Activated CD4-positive, alpha-beta memory T cell treated with anti-CD3 and anti-CD28 coated beads for 36 hours (primary cell): ENCODE data around the gene EPHB3. TPM values are rescaled to one million over a fixed set of nuclear protein-coding genes. Genes with fewer than 3 reads are reported as not detected.
A peak's percentile ranks its signal among the peaks of the same experiment; 100 is the strongest.

Experiments
- CTCF ChIA-PET: fragments of 350-600 bp; sonication (Branson Sonifier 250); formaldehyde crosslinking; loops from one replicate; lab custom pipeline; 2021; ENCODE audit warnings: antibody characterized with exemption, inconsistent platforms; lab: Charles Lee
- POLR2A ChIA-PET: fragments of 350-600 bp; sonication (Branson Sonifier 250); formaldehyde crosslinking; loops from one replicate; lab custom pipeline; 2021; ENCODE audit warnings: antibody characterized with exemption; lab: Charles Lee
- DNase-seq: peaks from one replicate; pipeline ENCODE4 v3.0.0-alpha.2; 2020
- H3K27ac Mint-ChIP-seq: one replicate; pipeline ENCODE4 v1.8.0; 2021; ENCODE audit warnings: mixed read lengths
- H3K27me3 Mint-ChIP-seq: one replicate; pipeline ENCODE4 v1.8.0; 2021; ENCODE audit warnings: mixed read lengths
- H3K36me3 Mint-ChIP-seq: one replicate; pipeline ENCODE4 v1.8.0; 2021; ENCODE audit warnings: mixed read lengths
- H3K4me1 Mint-ChIP-seq: one replicate; pipeline ENCODE4 v1.8.0; 2021; ENCODE audit warnings: low read depth, mixed read lengths
- H3K4me3 Mint-ChIP-seq: one replicate; pipeline ENCODE4 v1.8.0; 2021; ENCODE audit warnings: mild to moderate bottlenecking, mixed read lengths
- H3K9me3 Mint-ChIP-seq: one replicate; pipeline ENCODE4 v1.8.0; 2021; ENCODE audit warnings: mixed read lengths
- intact Hi-C: fragments of 100-400 bp; cut with micrococcal nuclease; formaldehyde crosslinking; loops from one replicate; pipeline ENCODE4 v1.15.1; 2023
- total RNA-seq, 2 experiments: library from RNA; stranded (reverse); gene quantifications; one replicate each; pipeline ENCODE4 v1.2.3, GENCODE V29; 2021

Gene EPHB3
- total RNA-seq, 2 experiments from 2014 or later = 0.07 TPM; not detected in 1

DNA sequence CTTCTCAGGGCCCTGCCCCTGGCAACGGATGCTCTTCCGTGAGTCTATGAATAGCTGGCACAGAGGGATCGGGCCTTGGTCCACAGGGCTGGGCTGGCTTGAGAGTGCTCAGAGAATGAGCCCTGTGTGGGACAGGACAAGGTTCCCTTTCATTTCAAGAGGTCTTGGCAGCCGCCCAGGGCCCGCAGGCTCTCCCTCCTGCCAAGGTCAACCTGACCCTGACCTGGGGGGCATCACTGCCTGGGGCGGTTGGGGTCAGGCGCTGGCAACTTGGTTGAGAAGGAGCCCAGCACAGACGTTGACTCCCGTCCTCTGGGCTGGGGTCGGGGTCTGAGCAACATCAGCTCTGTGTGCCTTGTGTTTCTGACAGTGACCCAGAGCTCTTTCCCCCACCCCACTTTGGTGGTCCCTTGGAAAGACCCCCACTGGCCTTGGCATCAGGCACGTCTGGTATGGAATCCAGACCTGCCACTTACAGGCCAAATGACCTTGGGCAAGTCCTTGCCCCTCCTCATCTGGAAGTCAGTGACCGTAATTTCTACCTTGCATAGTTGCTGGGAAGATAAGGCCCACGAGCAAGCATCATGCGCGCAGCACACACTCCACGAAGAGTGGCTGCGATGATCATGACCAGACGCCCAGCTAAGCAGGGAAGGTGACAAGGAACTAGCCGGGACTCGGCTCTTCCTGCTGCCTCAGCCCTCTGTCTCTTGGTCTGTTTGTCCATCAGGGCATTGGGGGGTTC lies 36.4 kb downstream of the EPHB3 start:
- ChIA-PET POLR2A (no interaction called here), CTCF (interaction anchor here (1.7 kb wide), 1 partner anchor 37 kb away, joined by 3 read pairs; no protein-coding TSS in a partner anchor)
- H3K27me3 Mint-ChIP-seq = peaks cover 19% of the 10 kb centered on the region
- DNase-seq = no peak
- H3K4me1 Mint-ChIP-seq = peaks cover 8% of the 10 kb centered on the region
- H3K36me3 Mint-ChIP-seq = no peaks in the 10 kb centered on the region
- no peak overlapping the region for H3K4me3 Mint-ChIP-seq
- intact Hi-C loops = no loop called here
- H3K27ac Mint-ChIP-seq = no peak overlapping the region
- no peaks in the 10 kb centered on the region for H3K9me3 Mint-ChIP-seq

DNA sequence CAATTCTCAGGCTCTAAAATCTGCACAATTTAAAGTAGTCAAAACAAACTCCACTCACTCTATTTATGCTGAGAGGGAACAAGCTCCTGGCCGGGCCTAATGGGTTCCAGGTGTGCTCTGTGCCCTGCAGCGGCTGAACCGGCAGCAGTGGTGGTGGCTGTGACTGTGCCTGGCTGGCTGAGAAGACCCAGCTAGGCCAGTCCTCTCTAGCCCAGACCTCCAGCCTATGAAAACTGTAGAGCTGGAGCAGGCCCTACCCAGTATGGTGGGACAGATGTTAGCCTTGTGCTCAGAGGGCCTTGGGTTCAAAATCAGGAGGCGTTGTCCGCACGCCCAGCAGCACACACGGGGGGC lies 37.0 kb downstream of the EPHB3 start:
- no peak for DNase-seq
- POLR2A ChIA-PET = no interaction called here
- Mint-ChIP-seq H3K4me3 (no peak overlapping the region), H3K27ac (no peak overlapping the region), H3K4me1 (peaks cover 10% of the 10 kb centered on the region), H3K27me3 (peaks cover 25% of the 10 kb centered on the region), H3K36me3 (no peaks in the 10 kb centered on the region), H3K9me3 (no peaks in the 10 kb centered on the region)
- CTCF ChIA-PET = interaction anchor here (1.7 kb wide), 1 partner anchor 38 kb away, joined by 3 read pairs; no protein-coding TSS in a partner anchor
- intact Hi-C loops = no loop called here

DNA sequence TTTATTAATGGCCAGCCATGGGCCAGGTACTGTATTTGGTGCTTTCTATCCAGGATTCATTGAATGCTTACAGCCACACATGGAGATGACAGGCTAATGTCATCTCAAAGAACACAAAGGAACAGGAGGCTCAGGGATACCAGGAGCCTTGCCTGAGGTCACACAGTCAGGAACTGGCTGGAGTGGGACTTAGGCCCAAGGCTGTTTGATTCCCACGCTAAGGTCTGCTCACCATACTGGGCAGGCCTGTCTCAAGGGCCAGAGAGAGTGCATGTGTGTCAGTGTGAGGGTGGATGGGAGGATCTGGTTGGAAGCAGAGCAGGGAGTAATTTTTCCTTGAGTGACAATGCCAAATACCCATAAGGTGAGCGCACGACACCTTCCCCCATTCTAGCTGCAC lies 37.6 kb downstream of the EPHB3 start:
- ChIA-PET CTCF (interaction anchor here (1.7 kb wide), 1 partner anchor 38 kb away, joined by 3 read pairs; no protein-coding TSS in a partner anchor), POLR2A (no interaction called here)
- peaks cover 13% of the 10 kb centered on the region for H3K4me1 Mint-ChIP-seq
- no peak overlapping the region for H3K27ac Mint-ChIP-seq
- peaks cover 28% of the 10 kb centered on the region for H3K27me3 Mint-ChIP-seq
- H3K9me3 Mint-ChIP-seq = no peaks in the 10 kb centered on the region
- intact Hi-C loops = no loop called here
- no peak overlapping the region for H3K4me3 Mint-ChIP-seq
- no peaks in the 10 kb centered on the region for H3K36me3 Mint-ChIP-seq
- no peak for DNase-seq

DNA sequence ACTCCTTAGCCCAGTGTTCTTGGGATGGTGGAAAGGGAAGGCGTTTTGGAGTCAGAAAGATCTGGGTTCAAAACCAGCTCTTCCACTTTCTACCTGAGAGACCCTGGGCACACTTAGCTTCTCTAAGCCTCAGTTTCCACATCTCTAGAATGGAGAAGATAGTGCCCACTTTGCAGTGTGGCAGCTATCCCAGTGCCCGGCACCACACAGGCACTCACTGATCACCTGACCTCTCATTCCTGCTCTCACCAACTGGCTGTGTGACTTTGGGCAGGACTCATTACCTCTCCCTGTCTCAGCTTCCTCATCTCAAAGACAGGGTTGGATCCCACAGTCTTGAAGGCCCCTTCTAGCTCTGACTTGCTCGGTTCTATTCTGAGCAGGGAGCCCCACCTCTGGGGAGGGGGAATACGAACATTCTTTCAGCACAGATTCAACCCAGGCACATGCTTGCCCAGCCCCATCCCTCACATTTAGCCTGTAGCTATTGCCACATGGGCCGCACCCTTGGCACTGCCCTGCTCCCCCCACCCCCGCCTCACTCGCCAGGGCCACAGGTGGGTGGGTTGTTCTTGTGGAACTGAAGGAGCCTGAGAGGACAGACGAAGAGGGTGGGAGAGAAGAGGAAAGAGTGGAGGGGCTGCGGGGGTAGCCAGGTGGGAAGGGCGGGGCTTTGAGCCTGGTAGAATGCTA lies 39.2 kb downstream of the EPHB3 start:
- H3K4me1 Mint-ChIP-seq = peaks cover 17% of the 10 kb centered on the region
- peaks cover 40% of the 10 kb centered on the region for H3K27me3 Mint-ChIP-seq
- no peaks in the 10 kb centered on the region for H3K36me3 Mint-ChIP-seq
- H3K9me3 Mint-ChIP-seq = no peaks in the 10 kb centered on the region
- no peak overlapping the region for H3K27ac Mint-ChIP-seq
- DNase-seq = no peak
- intact Hi-C loops = no loop called here
- POLR2A ChIA-PET = no interaction called here
- no peak overlapping the region for H3K4me3 Mint-ChIP-seq
- CTCF ChIA-PET = no interaction called here

DNA sequence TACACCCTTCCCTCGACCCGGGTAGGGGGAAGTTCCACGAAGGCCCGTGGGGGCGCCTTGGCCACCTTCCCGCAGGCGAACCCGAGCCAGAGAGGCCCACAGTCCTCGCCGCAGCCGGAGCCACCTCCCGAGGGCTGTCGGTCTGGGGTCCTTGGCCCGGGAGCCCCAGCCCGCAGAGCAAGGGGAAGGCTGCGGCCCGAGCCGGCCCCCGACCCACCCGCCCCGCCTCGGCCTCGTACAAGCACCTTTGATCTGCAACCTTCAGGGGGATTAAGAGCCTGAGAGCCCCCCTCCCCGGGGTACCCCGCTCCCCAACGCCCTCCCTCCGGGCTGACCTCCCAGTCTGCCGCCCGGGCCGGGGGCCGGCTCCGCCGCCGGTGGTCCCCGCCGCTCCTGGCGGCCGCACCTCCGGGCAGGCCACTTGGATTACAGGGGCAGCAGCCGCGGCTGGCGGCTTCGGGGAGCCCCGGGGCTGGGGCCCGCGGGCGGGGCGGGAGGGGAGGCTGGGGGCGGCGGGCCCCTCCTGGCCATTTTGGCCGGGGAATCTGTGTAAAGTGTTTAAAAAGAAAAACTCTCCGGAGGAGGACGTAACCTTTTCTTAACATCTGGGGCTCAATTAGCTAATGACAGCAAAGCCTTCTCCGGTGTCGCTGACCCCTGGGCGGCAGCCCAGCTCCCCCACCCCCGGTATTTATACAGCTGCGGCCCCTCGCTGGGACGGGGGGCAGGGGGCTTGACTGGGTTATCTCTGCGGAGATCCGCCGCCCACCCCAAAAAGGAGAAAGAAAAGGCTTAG lies 40.2 kb downstream of the EPHB3 start:
- intact Hi-C loops = no loop called here
- Mint-ChIP-seq H3K4me1 (peaks cover 18% of the 10 kb centered on the region), H3K27ac (no peak overlapping the region), H3K9me3 (no peaks in the 10 kb centered on the region), H3K36me3 (no peaks in the 10 kb centered on the region), H3K27me3 (peaks cover 41% of the 10 kb centered on the region), H3K4me3 (no peak overlapping the region)
- ChIA-PET CTCF (no interaction called here), POLR2A (no interaction called here)
- DNase-seq = no peak

GRCh38 chr3:184602372-184603150 lies 41.0 kb downstream of the EPHB3 start:
- Mint-ChIP-seq H3K27me3 (peaks cover 41% of the 10 kb centered on the region), H3K4me3 (no peak overlapping the region), H3K36me3 (no peaks in the 10 kb centered on the region), H3K27ac (no peak overlapping the region), H3K9me3 (no peaks in the 10 kb centered on the region), H3K4me1 (peaks cover 23% of the 10 kb centered on the region)
- intact Hi-C loops = no loop called here
- POLR2A ChIA-PET = no interaction called here
- no peak for DNase-seq
- CTCF ChIA-PET = interaction anchor here (1.4 kb wide), 1 partner anchor 41 kb away, joined by 3 read pairs; the partner anchor contains the start of gene EPHB3

- Mint-ChIP-seq H3K9me3 (no peaks in the 10 kb centered on the region), H3K27me3 (peaks cover 41% of the 10 kb centered on the region), H3K4me1 (peaks cover 30% of the 10 kb centered on the region), H3K36me3 (no peaks in the 10 kb centered on the region), H3K27ac (no peak overlapping the region), H3K4me3 (no peak overlapping the region)
- ChIA-PET CTCF (interaction anchor here (0.6 to 1.4 kb wide), 2 partner anchors 42 to 752 kb away, joined by 3 read pairs; partner anchors contain the start of gene EPHB3), POLR2A (no interaction called here)
- intact Hi-C loops = no loop called here
- no peak for DNase-seq
Measured at GRCh38 chr3:184603151-184604030, 41.8 kb downstream of the EPHB3 start.

GRCh38 chr3:184604039-184604601 lies 42.5 kb downstream of the EPHB3 start:
- Mint-ChIP-seq H3K9me3 (no peaks in the 10 kb centered on the region), H3K36me3 (no peaks in the 10 kb centered on the region), H3K4me3 (no peak overlapping the region), H3K27ac (no peak overlapping the region), H3K4me1 (peaks cover 33% of the 10 kb centered on the region), H3K27me3 (peaks cover 41% of the 10 kb centered on the region)
- DNase-seq = no peak
- ChIA-PET CTCF (interaction anchor here (0.6 kb wide), 1 partner anchor 752 kb away, joined by 3 read pairs; no protein-coding TSS in a partner anchor), POLR2A (no interaction called here)
- intact Hi-C loops = no loop called here

DNA sequence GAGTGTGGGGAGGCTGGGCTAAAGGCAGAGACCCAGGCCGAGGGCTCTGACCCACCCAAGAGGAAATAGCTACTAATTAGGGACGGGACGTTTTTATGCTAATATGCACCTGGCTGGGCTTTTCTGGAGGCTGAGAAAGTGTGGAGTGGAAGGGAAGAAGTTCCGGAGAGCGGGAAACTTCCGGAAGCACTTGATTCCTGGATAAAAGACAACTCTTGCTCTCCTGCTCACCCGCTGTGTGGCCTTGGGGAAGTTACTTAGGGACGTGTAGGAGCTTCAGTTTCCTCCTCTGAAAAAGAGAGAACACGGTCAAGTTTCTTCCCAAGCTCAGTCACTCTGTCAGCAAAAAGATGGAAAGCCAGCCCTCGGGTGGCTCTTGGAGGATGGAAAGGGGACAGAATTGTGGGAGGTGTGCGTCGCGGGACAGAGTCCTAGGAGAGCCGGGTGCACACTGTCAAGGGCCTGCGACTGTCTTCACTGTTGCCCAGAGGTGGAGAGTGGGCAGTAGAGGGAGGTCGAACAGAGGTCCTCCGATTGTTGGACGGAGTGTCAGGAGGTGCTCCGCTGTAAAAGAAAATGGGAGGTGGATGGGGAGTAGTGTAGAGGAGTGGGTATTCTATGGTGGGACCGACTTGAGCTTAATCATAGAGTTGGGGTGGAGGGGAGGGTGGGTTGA lies 43.2 kb downstream of the EPHB3 start:
- no peak for DNase-seq
- CTCF ChIA-PET = interaction anchor here (0.6 kb wide), 1 partner anchor 48 kb away, joined by 3 read pairs; no protein-coding TSS in a partner anchor
- H3K27ac Mint-ChIP-seq = no peak overlapping the region
- POLR2A ChIA-PET = no interaction called here
- intact Hi-C loops = no loop called here
- peak overlapping the region; percentile 12 for H3K4me3 Mint-ChIP-seq
- no peaks in the 10 kb centered on the region for H3K9me3 Mint-ChIP-seq
- H3K36me3 Mint-ChIP-seq = no peaks in the 10 kb centered on the region
- peaks cover 33% of the 10 kb centered on the region for H3K4me1 Mint-ChIP-seq
- H3K27me3 Mint-ChIP-seq = peaks cover 41% of the 10 kb centered on the region

DNA sequence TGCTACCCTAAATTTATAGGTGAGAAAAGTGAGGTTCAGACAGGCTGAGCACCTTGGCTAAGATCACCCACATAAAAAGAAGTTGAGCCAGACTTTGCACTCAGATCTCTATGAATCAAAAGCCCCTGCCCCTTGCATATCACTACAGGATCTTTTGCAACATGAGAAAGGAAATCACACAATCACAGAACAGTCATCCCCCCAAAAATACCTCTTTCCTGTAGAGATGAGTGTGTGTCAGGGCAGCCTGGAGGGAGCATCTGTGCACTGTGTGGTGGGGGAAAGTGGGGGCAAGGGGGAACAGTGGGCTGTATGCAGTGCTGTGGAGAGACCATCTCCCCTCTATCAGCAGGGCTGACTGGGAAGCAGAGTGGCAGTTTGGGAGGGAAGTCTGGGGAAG lies 46.6 kb downstream of the EPHB3 start:
- intact Hi-C loops = loop anchor here (2.0 kb wide), 1 partner anchor 29 kb away; no protein-coding TSS in a partner anchor
- H3K27ac Mint-ChIP-seq = no peak overlapping the region
- no peak overlapping the region for H3K4me3 Mint-ChIP-seq
- ChIA-PET CTCF (no interaction called here), POLR2A (interaction anchor here (0.6 kb wide), 1 partner anchor 174 kb away, joined by 3 read pairs; no protein-coding TSS in a partner anchor)
- peak; percentile 17 for DNase-seq
- peaks cover 20% of the 10 kb centered on the region for H3K27me3 Mint-ChIP-seq
- H3K4me1 Mint-ChIP-seq = peaks cover 25% of the 10 kb centered on the region
- H3K9me3 Mint-ChIP-seq = no peaks in the 10 kb centered on the region
- no peaks in the 10 kb centered on the region for H3K36me3 Mint-ChIP-seq
